ENCODE measurements around the gene ACTMAP.

Gene ACTMAP

DNA sequence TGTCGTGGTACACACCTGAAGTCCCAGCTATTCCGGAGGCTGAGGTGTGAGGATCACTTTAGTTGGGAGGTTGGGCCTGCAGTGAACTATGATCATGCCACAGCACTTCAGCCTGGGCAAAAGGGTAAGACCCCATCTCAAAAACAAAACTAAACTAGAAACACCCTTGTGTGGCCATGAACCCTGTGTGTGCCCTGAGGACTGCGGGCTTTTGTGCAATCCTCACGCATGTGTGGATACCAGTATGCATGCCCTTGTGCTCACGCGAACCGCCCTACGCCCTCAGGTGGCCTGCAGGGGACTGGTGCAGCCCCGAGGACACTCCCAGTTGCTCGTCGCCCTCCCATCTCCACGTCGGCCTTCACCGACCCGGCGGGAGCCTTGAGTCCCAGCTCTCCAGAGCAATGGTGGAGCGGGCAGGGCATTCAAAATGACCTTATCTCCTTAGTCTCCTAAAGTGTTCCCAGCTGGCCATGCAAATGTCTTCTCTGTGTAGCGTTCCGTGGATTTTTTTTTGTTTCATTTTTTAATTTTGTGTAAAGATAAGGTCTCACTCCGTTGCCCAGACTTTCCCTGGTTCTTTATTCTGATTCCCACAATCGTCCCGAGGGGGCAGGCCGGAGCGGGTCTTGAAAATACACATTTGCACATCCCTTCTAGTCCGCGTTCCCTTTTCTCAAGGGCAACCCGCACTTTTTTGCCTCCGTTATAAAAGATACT is 47.8 kb upstream of the ACTMAP start (continued):
- TF ChIP-seq, protein P1, sequence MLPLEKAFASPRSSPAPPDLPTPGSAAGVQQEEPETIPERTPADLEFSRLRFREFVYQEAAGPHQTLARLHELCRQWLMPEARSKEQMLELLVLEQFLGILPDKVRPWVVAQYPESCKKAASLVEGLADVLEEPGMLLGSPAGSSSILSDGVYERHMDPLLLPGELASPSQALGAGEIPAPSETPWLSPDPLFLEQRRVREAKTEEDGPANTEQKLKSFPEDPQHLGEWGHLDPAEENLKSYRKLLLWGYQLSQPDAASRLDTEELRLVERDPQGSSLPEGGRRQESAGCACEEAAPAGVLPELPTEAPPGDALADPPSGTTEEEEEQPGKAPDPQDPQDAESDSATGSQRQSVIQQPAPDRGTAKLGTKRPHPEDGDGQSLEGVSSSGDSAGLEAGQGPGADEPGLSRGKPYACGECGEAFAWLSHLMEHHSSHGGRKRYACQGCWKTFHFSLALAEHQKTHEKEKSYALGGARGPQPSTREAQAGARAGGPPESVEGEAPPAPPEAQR (tag by site-specific recombination; IDR thresholded peaks at IDR 0.05): peak; percentile 57; the same call in 1 of the 2 replicates
- TF ChIP-seq ZNF514 (tag by site-specific recombination; IDR thresholded peaks at IDR 0.05) (no peak), ZNF530 (tag by site-specific recombination; IDR thresholded peaks at IDR 0.05; ENCODE audit: low read depth) (no peak), ZNF274 (IDR thresholded peaks at IDR 0.05; ENCODE audit: low read length) (no peak), ZNF274 (tag by site-specific recombination; IDR thresholded peaks at IDR 0.05; ENCODE audit: borderline replicate concordance) (no peak), ZNF548 (tag by site-specific recombination; IDR thresholded peaks at IDR 0.05) (no peak), ZNF211 (tag by site-specific recombination; IDR thresholded peaks at IDR 0.05; ENCODE audit: low read depth) (no peak), SALL2 (tag by site-specific recombination; IDR thresholded peaks at IDR 0.05; ENCODE audit: borderline replicate concordance) (no peak), ZNF48 (tag by site-specific recombination; IDR thresholded peaks at IDR 0.05) (no peak), ZNF843 (tag by site-specific recombination; IDR thresholded peaks at IDR 0.05) (no peak; the same call in 1 of the 2 replicates), SP3 (tag by site-specific recombination; IDR thresholded peaks at IDR 0.05) (no peak), ZNF549 (tag by site-specific recombination; IDR thresholded peaks at IDR 0.05) (no peak)
- TF ChIP-seq, protein P2, sequence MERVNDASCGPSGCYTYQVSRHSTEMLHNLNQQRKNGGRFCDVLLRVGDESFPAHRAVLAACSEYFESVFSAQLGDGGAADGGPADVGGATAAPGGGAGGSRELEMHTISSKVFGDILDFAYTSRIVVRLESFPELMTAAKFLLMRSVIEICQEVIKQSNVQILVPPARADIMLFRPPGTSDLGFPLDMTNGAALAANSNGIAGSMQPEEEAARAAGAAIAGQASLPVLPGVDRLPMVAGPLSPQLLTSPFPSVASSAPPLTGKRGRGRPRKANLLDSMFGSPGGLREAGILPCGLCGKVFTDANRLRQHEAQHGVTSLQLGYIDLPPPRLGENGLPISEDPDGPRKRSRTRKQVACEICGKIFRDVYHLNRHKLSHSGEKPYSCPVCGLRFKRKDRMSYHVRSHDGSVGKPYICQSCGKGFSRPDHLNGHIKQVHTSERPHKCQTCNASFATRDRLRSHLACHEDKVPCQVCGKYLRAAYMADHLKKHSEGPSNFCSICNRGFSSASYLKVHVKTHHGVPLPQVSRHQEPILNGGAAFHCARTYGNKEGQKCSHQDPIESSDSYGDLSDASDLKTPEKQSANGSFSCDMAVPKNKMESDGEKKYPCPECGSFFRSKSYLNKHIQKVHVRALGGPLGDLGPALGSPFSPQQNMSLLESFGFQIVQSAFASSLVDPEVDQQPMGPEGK (tag by site-specific recombination; IDR thresholded peaks at IDR 0.05): no peak
- TF ChIP-seq, protein P3, sequence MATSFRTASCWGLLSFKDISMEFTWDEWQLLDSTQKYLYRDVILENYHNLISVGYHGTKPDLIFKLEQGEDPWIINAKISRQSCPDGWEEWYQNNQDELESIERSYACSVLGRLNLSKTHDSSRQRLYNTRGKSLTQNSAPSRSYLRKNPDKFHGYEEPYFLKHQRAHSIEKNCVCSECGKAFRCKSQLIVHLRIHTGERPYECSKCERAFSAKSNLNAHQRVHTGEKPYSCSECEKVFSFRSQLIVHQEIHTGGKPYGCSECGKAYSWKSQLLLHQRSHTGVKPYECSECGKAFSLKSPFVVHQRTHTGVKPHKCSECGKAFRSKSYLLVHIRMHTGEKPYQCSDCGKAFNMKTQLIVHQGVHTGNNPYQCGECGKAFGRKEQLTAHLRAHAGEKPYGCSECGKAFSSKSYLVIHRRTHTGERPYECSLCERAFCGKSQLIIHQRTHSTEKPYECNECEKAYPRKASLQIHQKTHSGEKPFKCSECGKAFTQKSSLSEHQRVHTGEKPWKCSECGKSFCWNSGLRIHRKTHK (tag by site-specific recombination; IDR thresholded peaks at IDR 0.05): no peak
- TF ChIP-seq, protein P4, sequence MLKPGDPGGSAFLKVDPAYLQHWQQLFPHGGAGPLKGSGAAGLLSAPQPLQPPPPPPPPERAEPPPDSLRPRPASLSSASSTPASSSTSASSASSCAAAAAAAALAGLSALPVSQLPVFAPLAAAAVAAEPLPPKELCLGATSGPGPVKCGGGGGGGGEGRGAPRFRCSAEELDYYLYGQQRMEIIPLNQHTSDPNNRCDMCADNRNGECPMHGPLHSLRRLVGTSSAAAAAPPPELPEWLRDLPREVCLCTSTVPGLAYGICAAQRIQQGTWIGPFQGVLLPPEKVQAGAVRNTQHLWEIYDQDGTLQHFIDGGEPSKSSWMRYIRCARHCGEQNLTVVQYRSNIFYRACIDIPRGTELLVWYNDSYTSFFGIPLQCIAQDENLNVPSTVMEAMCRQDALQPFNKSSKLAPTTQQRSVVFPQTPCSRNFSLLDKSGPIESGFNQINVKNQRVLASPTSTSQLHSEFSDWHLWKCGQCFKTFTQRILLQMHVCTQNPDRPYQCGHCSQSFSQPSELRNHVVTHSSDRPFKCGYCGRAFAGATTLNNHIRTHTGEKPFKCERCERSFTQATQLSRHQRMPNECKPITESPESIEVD (tag by site-specific recombination; IDR thresholded peaks at IDR 0.05): no peak
- TF ChIP-seq, protein P5, sequence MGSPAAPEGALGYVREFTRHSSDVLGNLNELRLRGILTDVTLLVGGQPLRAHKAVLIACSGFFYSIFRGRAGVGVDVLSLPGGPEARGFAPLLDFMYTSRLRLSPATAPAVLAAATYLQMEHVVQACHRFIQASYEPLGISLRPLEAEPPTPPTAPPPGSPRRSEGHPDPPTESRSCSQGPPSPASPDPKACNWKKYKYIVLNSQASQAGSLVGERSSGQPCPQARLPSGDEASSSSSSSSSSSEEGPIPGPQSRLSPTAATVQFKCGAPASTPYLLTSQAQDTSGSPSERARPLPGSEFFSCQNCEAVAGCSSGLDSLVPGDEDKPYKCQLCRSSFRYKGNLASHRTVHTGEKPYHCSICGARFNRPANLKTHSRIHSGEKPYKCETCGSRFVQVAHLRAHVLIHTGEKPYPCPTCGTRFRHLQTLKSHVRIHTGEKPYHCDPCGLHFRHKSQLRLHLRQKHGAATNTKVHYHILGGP (tag by site-specific recombination; IDR thresholded peaks at IDR 0.05): no peak; the same call in 1 of the 2 replicates
- TF ChIP-seq, protein P6, sequence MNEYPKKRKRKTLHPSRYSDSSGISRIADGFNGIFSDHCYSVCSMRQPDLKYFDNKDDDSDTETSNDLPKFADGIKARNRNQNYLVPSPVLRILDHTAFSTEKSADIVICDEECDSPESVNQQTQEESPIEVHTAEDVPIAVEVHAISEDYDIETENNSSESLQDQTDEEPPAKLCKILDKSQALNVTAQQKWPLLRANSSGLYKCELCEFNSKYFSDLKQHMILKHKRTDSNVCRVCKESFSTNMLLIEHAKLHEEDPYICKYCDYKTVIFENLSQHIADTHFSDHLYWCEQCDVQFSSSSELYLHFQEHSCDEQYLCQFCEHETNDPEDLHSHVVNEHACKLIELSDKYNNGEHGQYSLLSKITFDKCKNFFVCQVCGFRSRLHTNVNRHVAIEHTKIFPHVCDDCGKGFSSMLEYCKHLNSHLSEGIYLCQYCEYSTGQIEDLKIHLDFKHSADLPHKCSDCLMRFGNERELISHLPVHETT (tag by site-specific recombination; IDR thresholded peaks at IDR 0.05): no peak
- TF ChIP-seq, protein P7, sequence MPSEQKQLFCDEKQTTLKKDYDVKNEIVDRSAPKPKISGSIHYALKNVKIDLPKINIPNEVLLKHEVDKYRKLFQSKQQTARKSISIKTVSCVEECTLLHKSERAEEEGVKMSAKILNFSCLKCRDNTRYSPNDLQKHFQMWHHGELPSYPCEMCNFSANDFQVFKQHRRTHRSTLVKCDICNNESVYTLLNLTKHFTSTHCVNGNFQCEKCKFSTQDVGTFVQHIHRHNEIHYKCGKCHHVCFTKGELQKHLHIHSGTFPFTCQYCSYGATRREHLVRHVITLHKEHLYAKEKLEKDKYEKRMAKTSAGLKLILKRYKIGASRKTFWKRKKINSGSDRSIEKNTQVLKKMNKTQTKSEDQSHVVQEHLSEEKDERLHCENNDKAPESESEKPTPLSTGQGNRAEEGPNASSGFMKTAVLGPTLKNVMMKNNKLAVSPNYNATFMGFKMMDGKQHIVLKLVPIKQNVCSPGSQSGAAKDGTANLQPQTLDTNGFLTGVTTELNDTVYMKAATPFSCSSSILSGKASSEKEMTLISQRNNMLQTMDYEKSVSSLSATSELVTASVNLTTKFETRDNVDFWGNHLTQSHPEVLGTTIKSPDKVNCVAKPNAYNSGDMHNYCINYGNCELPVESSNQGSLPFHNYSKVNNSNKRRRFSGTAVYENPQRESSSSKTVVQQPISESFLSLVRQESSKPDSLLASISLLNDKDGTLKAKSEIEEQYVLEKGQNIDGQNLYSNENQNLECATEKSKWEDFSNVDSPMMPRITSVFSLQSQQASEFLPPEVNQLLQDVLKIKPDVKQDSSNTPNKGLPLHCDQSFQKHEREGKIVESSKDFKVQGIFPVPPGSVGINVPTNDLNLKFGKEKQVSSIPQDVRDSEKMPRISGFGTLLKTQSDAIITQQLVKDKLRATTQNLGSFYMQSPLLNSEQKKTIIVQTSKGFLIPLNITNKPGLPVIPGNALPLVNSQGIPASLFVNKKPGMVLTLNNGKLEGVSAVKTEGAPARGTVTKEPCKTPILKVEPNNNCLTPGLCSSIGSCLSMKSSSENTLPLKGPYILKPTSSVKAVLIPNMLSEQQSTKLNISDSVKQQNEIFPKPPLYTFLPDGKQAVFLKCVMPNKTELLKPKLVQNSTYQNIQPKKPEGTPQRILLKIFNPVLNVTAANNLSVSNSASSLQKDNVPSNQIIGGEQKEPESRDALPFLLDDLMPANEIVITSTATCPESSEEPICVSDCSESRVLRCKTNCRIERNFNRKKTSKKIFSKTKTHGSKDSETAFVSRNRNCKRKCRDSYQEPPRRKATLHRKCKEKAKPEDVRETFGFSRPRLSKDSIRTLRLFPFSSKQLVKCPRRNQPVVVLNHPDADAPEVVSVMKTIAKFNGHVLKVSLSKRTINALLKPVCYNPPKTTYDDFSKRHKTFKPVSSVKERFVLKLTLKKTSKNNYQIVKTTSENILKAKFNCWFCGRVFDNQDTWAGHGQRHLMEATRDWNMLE (tag by site-specific recombination; conservative IDR thresholded peaks at IDR 0.05; ENCODE audit: low read depth): no peak; the same call in 1 of the 2 replicates
- TF ChIP-seq, protein P8, sequence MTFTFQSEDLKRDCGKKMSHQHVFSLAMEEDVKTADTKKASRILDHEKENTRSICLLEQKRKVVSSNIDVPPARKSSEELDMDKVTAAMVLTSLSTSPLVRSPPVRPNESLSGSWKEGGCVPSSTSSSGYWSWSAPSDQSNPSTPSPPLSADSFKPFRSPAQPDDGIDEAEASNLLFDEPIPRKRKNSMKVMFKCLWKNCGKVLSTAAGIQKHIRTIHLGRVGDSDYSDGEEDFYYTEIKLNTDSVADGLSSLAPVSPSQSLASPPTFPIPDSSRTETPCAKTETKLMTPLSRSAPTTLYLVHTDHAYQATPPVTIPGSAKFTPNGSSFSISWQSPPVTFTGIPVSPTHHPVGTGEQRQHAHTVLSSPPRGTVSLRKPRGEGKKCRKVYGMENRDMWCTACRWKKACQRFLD (tag by site-specific recombination; IDR thresholded peaks at IDR 0.05): no peak
